Measurements from ENCODE around the gene CCDC146.

DNA sequence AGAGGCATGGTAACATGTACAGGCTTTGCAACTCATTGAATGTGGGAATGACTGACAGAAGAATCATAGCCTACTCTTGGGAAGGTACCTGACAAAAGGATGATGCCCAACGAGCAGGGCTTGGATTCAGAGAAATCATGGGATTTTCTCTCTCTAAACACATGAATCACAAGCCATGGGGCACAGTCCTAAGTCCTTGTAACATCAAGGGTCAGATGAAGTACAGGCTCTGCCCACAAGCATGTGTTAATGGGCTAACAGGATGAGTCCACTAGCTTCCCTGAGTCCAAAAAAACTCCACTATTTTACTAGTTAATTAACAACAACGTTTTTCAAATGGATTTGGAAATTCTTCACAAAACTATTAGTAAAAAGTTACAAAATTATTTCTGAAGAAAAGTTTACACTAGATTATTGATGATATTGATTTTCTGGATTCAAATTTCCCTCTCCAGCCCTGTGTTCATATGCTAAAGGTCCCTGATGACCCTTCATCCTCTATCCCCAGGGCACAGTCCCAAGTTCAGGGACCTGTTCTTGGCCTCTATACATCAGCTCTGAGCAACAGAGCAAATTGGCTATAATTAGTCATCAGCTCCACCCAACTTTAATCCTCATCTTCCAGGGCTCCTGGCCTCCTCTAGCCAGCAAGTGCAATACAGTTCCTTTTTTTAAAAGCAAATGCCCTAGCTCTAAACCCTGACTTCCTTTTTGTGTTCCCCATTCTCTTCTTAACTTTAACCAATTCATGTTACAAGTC lies 194.0 kb downstream of the CCDC146 start:
- TF ChIP-seq, protein P1, sequence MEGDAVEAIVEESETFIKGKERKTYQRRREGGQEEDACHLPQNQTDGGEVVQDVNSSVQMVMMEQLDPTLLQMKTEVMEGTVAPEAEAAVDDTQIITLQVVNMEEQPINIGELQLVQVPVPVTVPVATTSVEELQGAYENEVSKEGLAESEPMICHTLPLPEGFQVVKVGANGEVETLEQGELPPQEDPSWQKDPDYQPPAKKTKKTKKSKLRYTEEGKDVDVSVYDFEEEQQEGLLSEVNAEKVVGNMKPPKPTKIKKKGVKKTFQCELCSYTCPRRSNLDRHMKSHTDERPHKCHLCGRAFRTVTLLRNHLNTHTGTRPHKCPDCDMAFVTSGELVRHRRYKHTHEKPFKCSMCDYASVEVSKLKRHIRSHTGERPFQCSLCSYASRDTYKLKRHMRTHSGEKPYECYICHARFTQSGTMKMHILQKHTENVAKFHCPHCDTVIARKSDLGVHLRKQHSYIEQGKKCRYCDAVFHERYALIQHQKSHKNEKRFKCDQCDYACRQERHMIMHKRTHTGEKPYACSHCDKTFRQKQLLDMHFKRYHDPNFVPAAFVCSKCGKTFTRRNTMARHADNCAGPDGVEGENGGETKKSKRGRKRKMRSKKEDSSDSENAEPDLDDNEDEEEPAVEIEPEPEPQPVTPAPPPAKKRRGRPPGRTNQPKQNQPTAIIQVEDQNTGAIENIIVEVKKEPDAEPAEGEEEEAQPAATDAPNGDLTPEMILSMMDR (IDR thresholded peaks at IDR 0.05; ENCODE audit: low read depth, low read length): no peak
- TF ChIP-seq EZH2phosphoT487 (IDR thresholded peaks at IDR 0.05; ENCODE audit: low read depth): no peak

Data from OCI-LY3 (cell line).